Measurements from ENCODE around the gene INTS1. TPM values are rescaled to one million over a fixed set of nuclear protein-coding genes. Genes with fewer than 3 reads are reported as not detected.
A peak's percentile ranks its signal among the peaks of the same experiment; 100 is the strongest.
"Not testable (repeated sequence)": the region's sequence is repeated elsewhere in the genome, so short reads cannot be mapped to it uniquely, and the experiment has no call there.

The INTS1 gene
- total RNA-seq, 4 donors from 2014 or later = 33.1 to 80.3 (median 48.0) TPM

DNA sequence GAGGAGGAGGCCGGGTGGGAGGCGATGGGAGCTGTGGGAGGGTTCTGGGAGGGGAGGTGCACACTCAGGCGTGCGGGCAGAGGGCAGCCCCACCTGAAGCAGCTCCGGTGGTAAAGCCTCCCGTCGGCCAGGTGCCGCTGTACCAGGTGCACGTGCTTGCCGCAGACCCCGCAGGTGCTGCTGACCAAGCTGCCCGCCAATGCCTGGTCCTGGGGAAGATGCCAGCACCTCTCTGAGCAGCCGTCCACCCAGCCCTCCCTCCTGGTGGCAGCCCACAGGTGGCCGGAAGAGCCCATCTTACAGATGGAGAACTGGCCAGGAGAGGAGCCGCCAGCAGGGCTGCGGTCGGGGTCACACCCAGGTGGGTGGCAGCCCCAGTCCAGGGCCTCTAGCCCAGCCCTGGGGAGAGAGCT is 57.6 kb downstream of the INTS1 start:
- Histone ChIP-seq H3K36me3 (peaks cover 3 to 43% (median 18%) of the 10 kb centered on the region in 4 donors), H3K9me3 (no peaks in the 10 kb centered on the region), H3K27ac (replicated peaks in 1 of 4) (peak overlapping the region; percentile 48 to 77 (median 66)), H3K4me1 (peaks cover 0 to 46% (median 38%) of the 10 kb centered on the region in 4 donors), H3K4me3 (peak overlapping the region in 1 of 4 donors; percentile 7), H3K27me3 (no peaks in the 10 kb centered on the region)
- WGBS = 68% methylated on average over 11 of the region's 17 CpGs
- intact Hi-C loops (cut with DNase I) = no loop called here
- no peak for TF ChIP-seq CTCF (IDR thresholded peaks at IDR 0.05)
- no peak for TF ChIP-seq POLR2A (IDR thresholded peaks at IDR 0.05; ENCODE audit: low read depth)
- no peak for TF ChIP-seq POLR2AphosphoS5 (IDR thresholded peaks at IDR 0.05)
- no peak for TF ChIP-seq EP300 (IDR thresholded peaks at IDR 0.05)
- no peak for DNase-seq (ENCODE audit: extremely low spot score)

DNA sequence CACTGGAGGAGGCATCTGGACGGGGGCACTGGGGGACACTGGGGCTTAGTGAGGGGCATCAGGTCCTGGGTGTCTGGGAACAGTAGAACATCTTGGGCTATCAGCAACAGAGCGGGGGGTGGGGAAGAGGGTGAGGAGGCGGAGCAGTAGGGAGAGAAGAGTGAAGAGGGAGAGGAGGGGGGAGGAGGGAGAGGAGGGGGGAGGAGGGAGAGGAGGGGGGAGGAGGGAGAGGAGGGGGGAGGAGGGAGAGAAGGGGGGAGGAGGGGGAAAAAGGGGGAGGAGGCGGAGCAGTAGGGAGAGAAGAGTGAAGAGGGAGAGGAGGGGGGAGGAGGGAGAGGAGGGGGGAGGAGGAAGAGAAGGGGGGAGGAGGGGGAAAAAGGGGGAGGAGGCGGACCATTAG is 58.2 kb downstream of the INTS1 start:
- H3K27ac ChIP-seq (replicated peaks in 1 of 4); DNase-seq (ENCODE audit: extremely low spot score); intact Hi-C loops (cut with DNase I); H3K4me3 ChIP-seq; H3K27me3 ChIP-seq; H3K9me3 ChIP-seq: not testable (repeated sequence)
- peaks cover 0 to 46% (median 36%) of the 10 kb centered on the region in 4 donors for H3K4me1 ChIP-seq
- H3K36me3 ChIP-seq = peaks cover 3 to 49% (median 24%) of the 10 kb centered on the region in 4 donors
- 85% methylated on average over 4 of the region's 5 CpGs for WGBS

- DNase-seq (ENCODE audit: extremely low spot score) = no peak
- H3K4me1 ChIP-seq = peaks cover 0 to 44% (median 32%) of the 10 kb centered on the region in 4 donors
- H3K36me3 ChIP-seq = peaks cover 5 to 53% (median 29%) of the 10 kb centered on the region in 4 donors
- no peaks in the 10 kb centered on the region for H3K27me3 ChIP-seq
- H3K9me3 ChIP-seq = no peaks in the 10 kb centered on the region
- no peak overlapping the region for H3K4me3 ChIP-seq
- H3K27ac ChIP-seq (replicated peaks in 1 of 4) = no peak overlapping the region
- intact Hi-C loops (cut with DNase I) = no loop called here
- WGBS = 91% methylated on average over 16 of the region's 21 CpGs
- TF ChIP-seq CTCF (IDR thresholded peaks at IDR 0.05) (no peak), EP300 (IDR thresholded peaks at IDR 0.05) (no peak), POLR2A (IDR thresholded peaks at IDR 0.05; ENCODE audit: low read depth) (no peak), POLR2AphosphoS5 (IDR thresholded peaks at IDR 0.05) (no peak)
These were observed 58.8 kb downstream of the INTS1 start for GRCh38 chr7:1445341-1445740.

DNA sequence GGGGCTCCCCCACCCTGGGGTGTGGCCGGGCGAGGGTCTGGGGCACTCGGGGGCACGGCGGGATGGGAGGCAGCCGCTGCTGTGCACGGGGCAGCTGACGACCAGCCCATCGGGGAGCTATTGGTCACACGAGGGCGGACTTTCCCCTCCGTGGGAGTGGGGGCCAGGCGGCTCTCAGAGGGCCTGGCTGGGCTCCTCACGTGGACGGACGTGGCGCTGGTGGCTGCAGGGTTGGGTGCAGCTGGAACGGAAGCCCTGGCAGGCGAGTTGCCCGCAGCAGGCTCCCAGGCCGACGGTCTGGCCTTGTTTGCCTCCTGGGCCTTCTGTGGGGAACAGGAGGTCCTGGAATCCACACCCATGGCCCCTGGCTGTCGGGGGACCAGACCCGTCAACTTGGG is 59.3 kb downstream of the INTS1 start:
- no peak for DNase-seq (ENCODE audit: extremely low spot score)
- Histone ChIP-seq H3K27ac (replicated peaks in 1 of 4) (no peak overlapping the region), H3K27me3 (no peaks in the 10 kb centered on the region), H3K36me3 (peaks cover 8 to 53% (median 31%) of the 10 kb centered on the region in 4 donors), H3K4me3 (no peak overlapping the region), H3K4me1 (peaks cover 0 to 40% (median 30%) of the 10 kb centered on the region in 4 donors), H3K9me3 (no peaks in the 10 kb centered on the region)
- no peak for TF ChIP-seq POLR2A (IDR thresholded peaks at IDR 0.05; ENCODE audit: low read depth)
- no peak for TF ChIP-seq EP300 (IDR thresholded peaks at IDR 0.05)
- TF ChIP-seq CTCF (IDR thresholded peaks at IDR 0.05) = no peak
- TF ChIP-seq POLR2AphosphoS5 (IDR thresholded peaks at IDR 0.05) = no peak
- intact Hi-C loops (cut with DNase I) = no loop called here
- WGBS = 45% methylated on average over 4 of the region's 24 CpGs

- TF ChIP-seq EP300 (IDR thresholded peaks at IDR 0.05) = no peak
- TF ChIP-seq POLR2A (IDR thresholded peaks at IDR 0.05; ENCODE audit: low read depth) = no peak
- TF ChIP-seq CTCF (IDR thresholded peaks at IDR 0.05) = no peak
- no peak for TF ChIP-seq POLR2AphosphoS5 (IDR thresholded peaks at IDR 0.05)
These were observed 59.8 kb downstream of the INTS1 start for GRCh38 chr7:1444214-1444924.

DNA sequence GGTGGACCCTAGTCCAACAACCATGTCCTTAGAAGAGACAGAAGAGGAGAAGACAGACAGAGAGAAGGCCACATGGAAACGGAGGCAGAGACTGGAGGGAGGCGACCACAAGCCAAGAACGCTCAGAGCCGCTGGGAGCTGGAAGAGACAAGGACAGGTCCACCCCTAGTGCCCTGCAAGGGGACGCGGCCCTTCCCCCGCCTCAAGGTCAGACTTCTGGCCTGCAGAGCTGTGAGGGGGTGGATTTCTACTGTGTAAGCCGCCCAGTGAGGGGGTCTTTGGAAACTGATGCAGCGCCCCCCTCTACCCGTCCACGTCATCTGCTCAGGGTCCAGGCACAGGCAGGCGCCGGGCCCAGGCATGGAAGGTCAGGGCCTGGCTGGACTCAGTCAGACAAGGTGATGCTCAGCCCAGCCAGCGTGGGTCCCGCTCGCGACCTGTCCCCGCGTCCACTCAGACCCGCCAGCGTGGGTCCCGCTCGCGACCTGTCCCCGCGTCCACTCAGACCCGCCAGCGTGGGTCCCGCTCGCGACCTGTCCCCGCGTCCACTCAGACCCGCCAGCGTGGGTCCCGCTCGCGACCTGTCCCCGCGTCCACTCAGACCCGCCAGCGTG is 60.5 kb downstream of the INTS1 start:
- H3K9me3 ChIP-seq; H3K4me3 ChIP-seq; intact Hi-C loops (cut with DNase I); H3K27me3 ChIP-seq; DNase-seq (ENCODE audit: extremely low spot score); H3K27ac ChIP-seq (replicated peaks in 1 of 4): not testable (repeated sequence)
- Histone ChIP-seq H3K36me3 (peaks cover 8 to 49% (median 29%) of the 10 kb centered on the region in 4 donors), H3K4me1 (peaks cover 0 to 30% (median 23%) of the 10 kb centered on the region in 4 donors)
- 95% methylated on average over 9 of the region's 42 CpGs for WGBS

More at GRCh38 chr7:1444214-1444924, 59.8 kb downstream of the INTS1 start:
- peaks cover 8 to 48% (median 28%) of the 10 kb centered on the region in 4 donors for H3K36me3 ChIP-seq
- intact Hi-C loops (cut with DNase I) = no loop called here
- no peak overlapping the region for H3K27ac ChIP-seq (replicated peaks in 1 of 4)
- H3K9me3 ChIP-seq = no peaks in the 10 kb centered on the region
- H3K4me1 ChIP-seq = peaks cover 0 to 34% (median 25%) of the 10 kb centered on the region in 4 donors
- 91% methylated on average over 18 of the region's 45 CpGs for WGBS
- H3K4me3 ChIP-seq = no peak overlapping the region
- DNase-seq (ENCODE audit: extremely low spot score) = no peak
- no peaks in the 10 kb centered on the region for H3K27me3 ChIP-seq
